IPS-NIHi7 (cell line): Measurements from ENCODE around the gene ANO9.
"Not testable (repeated sequence)": the region's sequence is repeated elsewhere in the genome, so short reads cannot be mapped to it uniquely, and the experiment has no call there.

Experiments
- DNase-seq: peaks from one replicate; pipeline ENCODE4 v3.0.0; 2012; ENCODE audit warnings: mixed read lengths; ENCODE audit errors: extremely low spot score

ANO9 gene

GRCh38 chr11:434496-434895 lies 7.3 kb downstream of the ANO9 start:
- DNase-seq = no peak

GRCh38 chr11:433641-434040 lies 8.2 kb downstream of the ANO9 start:
- no peak for DNase-seq

- no peak for DNase-seq
These were observed 8.7 kb downstream of the ANO9 start for GRCh38 chr11:433111-433510.

GRCh38 chr11:432501-433100 lies 9.2 kb downstream of the ANO9 start:
- DNase-seq = no peak

- DNase-seq = no peak
These were observed 9.9 kb downstream of the ANO9 start for GRCh38 chr11:431921-432320.

- DNase-seq = peak; percentile 57
These were observed 11.8 kb downstream of the ANO9 start for GRCh38 chr11:429931-430456.

GRCh38 chr11:429391-429790 lies 12.4 kb downstream of the ANO9 start:
- DNase-seq = no peak

- no peak for DNase-seq
These were observed 13.5 kb downstream of the ANO9 start for GRCh38 chr11:428295-428694.

- no peak for DNase-seq
These were observed 15.0 kb downstream of the ANO9 start for GRCh38 chr11:426851-427250.

- no peak for DNase-seq
These were observed 16.5 kb downstream of the ANO9 start for GRCh38 chr11:425301-425700.

- DNase-seq = not testable (repeated sequence)
These were observed 17.0 kb downstream of the ANO9 start for GRCh38 chr11:424766-425165.

- DNase-seq = no peak
These were observed 17.6 kb downstream of the ANO9 start for GRCh38 chr11:424232-424631.

- no peak for DNase-seq
These were observed 19.6 kb downstream of the ANO9 start for GRCh38 chr11:422249-422656.

- no peak for DNase-seq
These were observed 20.9 kb downstream of the ANO9 start for GRCh38 chr11:420911-421321.

- no peak for DNase-seq
These were observed 21.5 kb downstream of the ANO9 start for GRCh38 chr11:420054-420910.

GRCh38 chr11:419248-420005 lies 22.4 kb downstream of the ANO9 start:
- no peak for DNase-seq

GRCh38 chr11:418343-419247 lies 23.2 kb downstream of the ANO9 start:
- DNase-seq = no peak

GRCh38 chr11:417652-418342 lies 24.0 kb downstream of the ANO9 start:
- DNase-seq = no peak

- peak; percentile 89 for DNase-seq
These were observed 24.8 kb downstream of the ANO9 start for GRCh38 chr11:416757-417621.
